ENCODE measurements around the gene PLA2G6. TPM values are rescaled to one million over a fixed set of nuclear protein-coding genes. Genes with fewer than 3 reads are reported as not detected.

Gene PLA2G6
- total RNA-seq, 4 donors from 2014 or later: 30.7 to 327 (median 72.3) TPM

- peaks cover 0 to 17% (median 11%) of the 10 kb centered on the region in 4 donors for H3K4me1 ChIP-seq
- peak overlapping the region in 3 of 4 donors; percentile 0 to 22 (median 1) for H3K27ac ChIP-seq
- 77 to 85% methylated on average over 13 to 16 of the region's 16 CpGs for WGBS, 2 donors (ENCODE audit: low coverage in 1 of 2)
- no peak overlapping the region for H3K4me3 ChIP-seq
- no peak for DNase-seq
- H3K9me3 ChIP-seq: no peaks in the 10 kb centered on the region
- intact Hi-C loops (cut with DNase I; ENCODE audit: low total_unique reads): no loop called here
- TF ChIP-seq POLR2AphosphoS5 (IDR thresholded peaks at IDR 0.05) (no peak), EP300 (IDR thresholded peaks at IDR 0.05; ENCODE audit: low read depth) (no peak), POLR2A (IDR thresholded peaks at IDR 0.05) (no peak), CTCF (IDR thresholded peaks at IDR 0.05) (no peak)
- no peaks in the 10 kb centered on the region for H3K36me3 ChIP-seq
- no peaks in the 10 kb centered on the region for H3K27me3 ChIP-seq
- in situ Hi-C loops (cut with MboI; ENCODE audit: low pct_ligation_motif_present in 1 of 4, low pct_unique_long_range_greater_than_20kb in 1 of 4, low sequenced_read_pairs in 3 of 4): no loop called here
Observed at GRCh38 chr22:38171927-38172831, 9.5 kb downstream of the PLA2G6 start.

- WGBS, 2 donors (ENCODE audit: low coverage in 1 of 2): 96% methylated on average over 5 of the region's 5 CpGs; no CpG with 5 or more reads in 1 of the 2 donors
- no peaks in the 10 kb centered on the region for H3K27me3 ChIP-seq
- H3K4me3 ChIP-seq: no peak overlapping the region
- no peak overlapping the region for H3K27ac ChIP-seq
- intact Hi-C loops (cut with DNase I; ENCODE audit: low total_unique reads): no loop called here
- in situ Hi-C loops (cut with MboI; ENCODE audit: low pct_ligation_motif_present in 1 of 4, low pct_unique_long_range_greater_than_20kb in 1 of 4, low sequenced_read_pairs in 3 of 4): no loop called here
- DNase-seq: no peak
- no peaks in the 10 kb centered on the region for H3K36me3 ChIP-seq
- peaks cover 0 to 13% (median 9%) of the 10 kb centered on the region in 4 donors for H3K4me1 ChIP-seq
- H3K9me3 ChIP-seq: no peaks in the 10 kb centered on the region
- no peak for TF ChIP-seq EP300 (IDR thresholded peaks at IDR 0.05; ENCODE audit: low read depth)
- no peak for TF ChIP-seq POLR2A (IDR thresholded peaks at IDR 0.05)
- no peak for TF ChIP-seq POLR2AphosphoS5 (IDR thresholded peaks at IDR 0.05)
- no peak for TF ChIP-seq CTCF (IDR thresholded peaks at IDR 0.05)
Observed at GRCh38 chr22:38170469-38170868, 11.2 kb downstream of the PLA2G6 start.

- no peaks in the 10 kb centered on the region for H3K9me3 ChIP-seq
- H3K4me1 ChIP-seq: peaks cover 0 to 16% (median 11%) of the 10 kb centered on the region in 4 donors
- TF ChIP-seq POLR2AphosphoS5 (IDR thresholded peaks at IDR 0.05) (no peak), EP300 (IDR thresholded peaks at IDR 0.05; ENCODE audit: low read depth) (no peak), CTCF (IDR thresholded peaks at IDR 0.05) (no peak), POLR2A (IDR thresholded peaks at IDR 0.05) (no peak)
- DNase-seq: no peak
- no peaks in the 10 kb centered on the region for H3K36me3 ChIP-seq
- in situ Hi-C loops (cut with MboI; ENCODE audit: low pct_ligation_motif_present in 1 of 4, low pct_unique_long_range_greater_than_20kb in 1 of 4, low sequenced_read_pairs in 3 of 4): no loop called here
- 92 to 96% methylated on average over 8 to 17 of the region's 17 CpGs for WGBS, 2 donors (ENCODE audit: low coverage in 1 of 2)
- H3K27me3 ChIP-seq: no peaks in the 10 kb centered on the region
- intact Hi-C loops (cut with DNase I; ENCODE audit: low total_unique reads): no loop called here
- H3K27ac ChIP-seq: no peak overlapping the region
- H3K4me3 ChIP-seq: no peak overlapping the region
Observed at GRCh38 chr22:38169116-38169515, 12.5 kb downstream of the PLA2G6 start.

GRCh38 chr22:38167988-38168407 is 13.6 kb downstream of the PLA2G6 start:
- H3K27ac ChIP-seq: no peak overlapping the region
- peaks cover 0 to 14% (median 7%) of the 10 kb centered on the region in 4 donors for H3K4me1 ChIP-seq
- no peak overlapping the region for H3K4me3 ChIP-seq
- intact Hi-C loops (cut with DNase I; ENCODE audit: low total_unique reads) (no loop called here), in situ Hi-C loops (cut with MboI; ENCODE audit: low pct_ligation_motif_present in 1 of 4, low pct_unique_long_range_greater_than_20kb in 1 of 4, low sequenced_read_pairs in 3 of 4) (no loop called here)
- no peak for TF ChIP-seq EP300 (IDR thresholded peaks at IDR 0.05; ENCODE audit: low read depth)
- no peak for TF ChIP-seq POLR2AphosphoS5 (IDR thresholded peaks at IDR 0.05)
- no peak for TF ChIP-seq CTCF (IDR thresholded peaks at IDR 0.05)
- no peak for TF ChIP-seq POLR2A (IDR thresholded peaks at IDR 0.05)
- no peaks in the 10 kb centered on the region for H3K36me3 ChIP-seq
- H3K27me3 ChIP-seq: no peaks in the 10 kb centered on the region
- no peak for DNase-seq
- no peaks in the 10 kb centered on the region for H3K9me3 ChIP-seq
- 76 to 100% methylated on average over 2 to 7 of the region's 7 CpGs for WGBS, 2 donors (ENCODE audit: low coverage in 1 of 2)
